Activated CD8-positive, alpha-beta T cell treated with anti-CD3 and anti-CD28 coated beads for 36 hours (primary cell): ENCODE measurements around the gene MAGEA10. TPM values are rescaled to one million over a fixed set of nuclear protein-coding genes. Genes with fewer than 3 reads are reported as not detected.

Experiments used
- ATAC-seq: fragments of 200-7000 bp; cut with Tn5 transposase; one replicate; pipeline ENCODE4 v1.10.0; 2021; ENCODE audit warnings: mild to moderate bottlenecking, moderate library complexity
- CTCF ChIA-PET: fragments of 350-600 bp; sonication (Branson Sonifier 250); formaldehyde crosslinking; loops from one replicate; lab custom pipeline; 2021; ENCODE audit warnings: antibody characterized with exemption; lab: Charles Lee
- POLR2A ChIA-PET: fragments of 350-600 bp; sonication (Branson Sonifier 250); formaldehyde crosslinking; loops from one replicate; lab custom pipeline; 2021; ENCODE audit warnings: antibody characterized with exemption; lab: Charles Lee
- DNase-seq: peaks from one replicate; pipeline ENCODE4 v3.0.0-alpha.2; 2020
- H3K27ac Mint-ChIP-seq: one replicate; pipeline ENCODE4 v1.8.0; 2021; ENCODE audit warnings: mild to moderate bottlenecking, mixed read lengths
- H3K27me3 Mint-ChIP-seq: one replicate; pipeline ENCODE4 v1.8.0; 2021; ENCODE audit warnings: mixed read lengths
- H3K36me3 Mint-ChIP-seq: one replicate; pipeline ENCODE4 v1.8.0; 2021; ENCODE audit warnings: low read depth, mixed read lengths
- H3K4me1 Mint-ChIP-seq: one replicate; pipeline ENCODE4 v1.8.0; 2021; ENCODE audit warnings: low read depth, mixed read lengths
- H3K4me3 Mint-ChIP-seq: one replicate; pipeline ENCODE4 v1.8.0; 2021; ENCODE audit warnings: mild to moderate bottlenecking, moderate library complexity, mixed read lengths
- H3K9me3 Mint-ChIP-seq: one replicate; pipeline ENCODE4 v1.8.0; 2021; ENCODE audit warnings: mixed read lengths
- intact Hi-C: fragments of 100-400 bp; cut with micrococcal nuclease; formaldehyde crosslinking; loops from one replicate; pipeline ENCODE4 v1.10.0; 2022
- total RNA-seq, 2 experiments: library from RNA; stranded (reverse); gene quantifications; one replicate each; pipeline ENCODE4 v1.2.3, GENCODE V29; 2021
- TF ChIP-seq, protein P1 (sequence below): fragments of 200-600 bp; IDR thresholded peaks from one replicate; pipeline ENCODE4 v1.8.0; 2022; ENCODE audit warnings: antibody characterized with exemption, mild to moderate bottlenecking

Gene MAGEA10
- total RNA-seq, 2 experiments from 2014 or later, result not detected

DNA sequence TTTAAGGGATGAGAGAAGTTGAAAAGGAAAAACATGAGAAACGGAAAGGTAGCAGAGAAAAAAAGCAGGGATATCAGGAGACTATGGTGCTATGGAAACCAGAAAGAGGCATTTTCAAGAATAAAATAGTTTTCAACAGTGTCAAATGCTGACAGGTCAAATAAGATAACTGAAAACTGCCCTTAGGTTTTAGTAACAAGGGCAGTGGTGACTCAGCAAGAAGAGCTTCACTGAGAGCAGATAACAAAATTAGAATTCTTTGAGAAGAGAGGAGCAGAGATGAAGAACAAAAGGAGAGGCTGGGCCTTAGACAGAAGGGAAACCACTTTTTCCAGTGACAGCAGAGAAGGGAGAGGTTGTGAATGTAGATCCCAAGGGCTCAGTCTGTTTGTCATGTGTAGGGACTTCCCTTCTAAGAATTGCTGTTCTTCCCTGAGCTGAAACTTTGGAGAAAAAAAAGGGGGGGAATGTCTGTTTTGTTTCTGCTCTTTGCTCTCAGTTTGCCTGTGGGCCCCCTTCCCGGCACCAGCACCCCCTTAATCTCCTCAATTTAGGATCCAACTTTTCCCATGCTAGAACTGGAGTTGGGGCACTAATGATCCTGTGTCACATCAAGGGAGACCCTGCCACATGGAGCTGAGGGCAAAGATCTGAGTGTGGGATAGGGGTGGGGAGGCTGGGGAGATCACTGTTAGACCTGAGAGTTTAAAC, 26.8 kb upstream of the MAGEA10 start:
- Mint-ChIP-seq H3K27me3 (no peaks in the 10 kb centered on the region), H3K4me3 (no peak overlapping the region), H3K27ac (no peak overlapping the region), H3K36me3 (no peaks in the 10 kb centered on the region), H3K9me3 (no peaks in the 10 kb centered on the region), H3K4me1 (no peaks in the 10 kb centered on the region)
- no peak for DNase-seq
- TF ChIP-seq, protein P1, sequence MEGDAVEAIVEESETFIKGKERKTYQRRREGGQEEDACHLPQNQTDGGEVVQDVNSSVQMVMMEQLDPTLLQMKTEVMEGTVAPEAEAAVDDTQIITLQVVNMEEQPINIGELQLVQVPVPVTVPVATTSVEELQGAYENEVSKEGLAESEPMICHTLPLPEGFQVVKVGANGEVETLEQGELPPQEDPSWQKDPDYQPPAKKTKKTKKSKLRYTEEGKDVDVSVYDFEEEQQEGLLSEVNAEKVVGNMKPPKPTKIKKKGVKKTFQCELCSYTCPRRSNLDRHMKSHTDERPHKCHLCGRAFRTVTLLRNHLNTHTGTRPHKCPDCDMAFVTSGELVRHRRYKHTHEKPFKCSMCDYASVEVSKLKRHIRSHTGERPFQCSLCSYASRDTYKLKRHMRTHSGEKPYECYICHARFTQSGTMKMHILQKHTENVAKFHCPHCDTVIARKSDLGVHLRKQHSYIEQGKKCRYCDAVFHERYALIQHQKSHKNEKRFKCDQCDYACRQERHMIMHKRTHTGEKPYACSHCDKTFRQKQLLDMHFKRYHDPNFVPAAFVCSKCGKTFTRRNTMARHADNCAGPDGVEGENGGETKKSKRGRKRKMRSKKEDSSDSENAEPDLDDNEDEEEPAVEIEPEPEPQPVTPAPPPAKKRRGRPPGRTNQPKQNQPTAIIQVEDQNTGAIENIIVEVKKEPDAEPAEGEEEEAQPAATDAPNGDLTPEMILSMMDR, result no peak
- intact Hi-C loops, result no loop called here
- POLR2A ChIA-PET, result no interaction called here
- CTCF ChIA-PET, result no interaction called here
- ATAC-seq, result no peak

DNA sequence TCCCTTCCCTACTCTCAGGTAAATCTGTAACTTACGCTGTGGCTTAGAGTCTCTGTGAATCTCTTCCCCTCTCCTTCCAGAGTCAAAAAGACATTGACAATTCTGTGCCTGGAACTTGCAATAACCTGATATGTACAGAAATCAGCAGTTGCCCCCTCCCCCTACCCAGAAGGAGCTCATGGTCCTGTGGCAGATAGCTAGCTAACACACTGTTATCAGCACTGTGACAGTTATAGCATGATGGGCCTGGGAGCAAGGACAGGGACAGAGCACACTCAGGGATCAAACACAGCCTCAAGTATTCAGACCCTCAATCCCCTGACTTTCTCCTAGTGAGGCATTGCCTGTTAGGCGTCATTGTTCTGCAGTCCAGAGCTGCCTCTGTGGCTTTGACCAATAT, 18.7 kb upstream of the MAGEA10 start:
- no peak overlapping the region for H3K4me3 Mint-ChIP-seq
- H3K36me3 Mint-ChIP-seq, result no peaks in the 10 kb centered on the region
- H3K9me3 Mint-ChIP-seq, result no peaks in the 10 kb centered on the region
- no peaks in the 10 kb centered on the region for H3K27me3 Mint-ChIP-seq
- ChIA-PET CTCF (no interaction called here), POLR2A (no interaction called here)
- no peak overlapping the region for H3K27ac Mint-ChIP-seq
- intact Hi-C loops, result no loop called here
- ATAC-seq (no peak), DNase-seq (no peak)
- no peaks in the 10 kb centered on the region for H3K4me1 Mint-ChIP-seq
- TF ChIP-seq, protein P1, result no peak

DNA sequence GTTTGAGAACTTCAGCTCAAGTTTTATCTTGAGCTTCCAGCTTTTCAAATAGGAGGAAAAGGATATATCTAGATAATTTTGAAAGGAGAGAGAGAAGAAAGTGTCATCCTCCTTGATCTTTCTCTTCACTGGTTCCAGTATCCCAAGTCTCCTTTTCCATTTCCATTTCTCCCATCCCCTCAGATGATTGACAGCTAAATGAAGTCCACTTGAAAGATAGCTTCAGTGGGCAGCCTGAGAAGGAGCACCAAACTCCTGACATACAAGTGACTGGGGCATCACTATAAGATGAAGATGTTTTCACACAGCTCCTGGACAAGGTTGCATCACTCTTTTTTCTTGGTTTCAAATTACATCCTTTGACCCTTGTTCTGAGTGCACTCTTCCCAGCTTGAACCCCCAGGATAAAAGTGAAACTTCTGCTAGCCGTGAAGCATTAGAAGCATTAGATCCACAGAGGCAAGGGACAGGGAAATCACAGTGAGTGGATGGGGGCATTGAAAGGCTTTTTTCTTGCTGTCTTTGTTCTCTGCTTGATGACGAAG, 17.5 kb upstream of the MAGEA10 start:
- intact Hi-C loops, result no loop called here
- Mint-ChIP-seq H3K27ac (no peak overlapping the region), H3K36me3 (no peaks in the 10 kb centered on the region), H3K4me1 (no peaks in the 10 kb centered on the region), H3K27me3 (no peaks in the 10 kb centered on the region), H3K4me3 (no peak overlapping the region), H3K9me3 (no peaks in the 10 kb centered on the region)
- DNase-seq (no peak), ATAC-seq (no peak)
- TF ChIP-seq, protein P1, result no peak
- ChIA-PET CTCF (no interaction called here), POLR2A (no interaction called here)

DNA sequence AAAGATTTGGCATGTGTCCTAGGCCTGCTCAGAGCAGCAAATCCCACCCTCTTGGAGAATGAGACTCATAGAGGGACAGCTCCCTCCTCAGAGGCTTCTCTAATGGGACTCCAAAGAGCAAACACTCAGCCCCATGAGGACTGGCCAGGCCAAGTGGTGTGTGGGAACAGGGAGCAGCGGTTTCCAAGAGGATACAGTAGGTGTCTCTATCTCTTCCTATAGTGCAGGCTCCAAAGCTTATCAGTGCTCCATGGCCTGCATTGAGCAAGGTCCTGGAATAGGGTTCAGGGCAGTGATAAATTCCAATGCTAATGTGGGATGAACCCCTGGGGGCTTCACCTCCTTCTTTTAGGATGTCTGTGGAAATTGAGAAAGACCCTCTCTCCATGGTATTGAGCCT, 15.7 kb upstream of the MAGEA10 start:
- H3K4me3 Mint-ChIP-seq, result no peak overlapping the region
- H3K27me3 Mint-ChIP-seq, result no peaks in the 10 kb centered on the region
- ChIA-PET CTCF (no interaction called here), POLR2A (no interaction called here)
- ATAC-seq (no peak), DNase-seq (no peak)
- H3K4me1 Mint-ChIP-seq, result no peaks in the 10 kb centered on the region
- no peaks in the 10 kb centered on the region for H3K9me3 Mint-ChIP-seq
- intact Hi-C loops, result no loop called here
- TF ChIP-seq, protein P1, result no peak
- no peaks in the 10 kb centered on the region for H3K36me3 Mint-ChIP-seq
- no peak overlapping the region for H3K27ac Mint-ChIP-seq

DNA sequence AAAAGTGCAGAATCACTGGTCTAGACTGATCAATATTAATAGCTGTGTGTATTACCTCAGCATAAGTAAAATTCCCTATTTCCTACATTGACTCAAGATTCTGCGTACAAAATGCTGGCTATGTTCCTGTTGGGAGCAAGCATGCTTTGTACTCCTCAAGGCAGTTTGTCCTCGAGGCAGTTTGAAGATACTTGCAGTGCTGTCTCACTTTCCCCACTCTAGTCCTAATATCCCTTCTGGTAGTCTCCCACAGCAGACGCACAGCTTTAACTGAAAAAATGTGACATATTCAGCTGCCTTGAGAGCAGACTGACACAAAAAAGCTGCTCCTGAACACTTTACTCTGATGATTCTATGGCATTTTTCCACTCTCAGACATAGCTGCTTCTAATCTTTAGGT, 12.9 kb upstream of the MAGEA10 start:
- DNase-seq, result no peak
- Mint-ChIP-seq H3K4me3 (no peak overlapping the region), H3K36me3 (no peaks in the 10 kb centered on the region), H3K4me1 (no peaks in the 10 kb centered on the region), H3K27me3 (no peaks in the 10 kb centered on the region), H3K27ac (no peak overlapping the region), H3K9me3 (no peaks in the 10 kb centered on the region)
- ATAC-seq, result no peak
- POLR2A ChIA-PET, result no interaction called here
- intact Hi-C loops, result no loop called here
- TF ChIP-seq, protein P1, result no peak
- CTCF ChIA-PET, result no interaction called here
